Coronary artery (tissue), 2 donors: Measurements from ENCODE around the gene UBXN10.

ENCODE experiments used
- DNase-seq: peaks from one replicate; pipeline ENCODE4 v3.0.0-alpha.2; 2017; ENCODE audit warnings: low spot score
- H3K27ac ChIP-seq, 2 donors: fragments of 200-600 bp; sonication (generic); one replicate each; pipeline ENCODE4 v1.5.1; 2016 to 2019
- H3K4me3 ChIP-seq: fragments of 200-600 bp; sonication (generic); 2 replicates; pipeline ENCODE4 v1.5.1; 2016; ENCODE audit warnings: mild to moderate bottlenecking, moderate library complexity
- CTCF ChIP-seq: fragments of 200-600 bp; sonication (generic); IDR thresholded peaks from one replicate; pipeline ENCODE4 v1.5.1; 2019; ENCODE audit warnings: antibody characterized with exemption

The UBXN10 gene

GRCh38 chr1:20139776-20140612 lies 45.9 kb upstream of the UBXN10 start:
- TF ChIP-seq CTCF = no peak
- Histone ChIP-seq H3K27ac (no peak overlapping the region), H3K4me3 (no peak overlapping the region)
- peak; percentile 61 for DNase-seq

- Histone ChIP-seq H3K4me3 (no peak overlapping the region), H3K27ac (no peak overlapping the region)
- no peak for TF ChIP-seq CTCF
- DNase-seq = no peak
Measured at GRCh38 chr1:20141001-20141400, 44.9 kb upstream of the UBXN10 start.

GRCh38 chr1:20141466-20141865 lies 44.4 kb upstream of the UBXN10 start:
- H3K4me3 ChIP-seq = no peak overlapping the region
- peak; percentile 61 for DNase-seq
- no peak for TF ChIP-seq CTCF

GRCh38 chr1:20142001-20142710 lies 43.7 kb upstream of the UBXN10 start:
- H3K27ac ChIP-seq = no peak overlapping the region
- no peak for TF ChIP-seq CTCF
- no peak for DNase-seq
- no peak overlapping the region for H3K4me3 ChIP-seq

More at GRCh38 chr1:20141466-20141865, 44.4 kb upstream of the UBXN10 start:
- no peak overlapping the region for H3K27ac ChIP-seq

- DNase-seq = no peak
- no peak for TF ChIP-seq CTCF
- Histone ChIP-seq H3K27ac (no peak overlapping the region), H3K4me3 (no peak overlapping the region)
Measured at GRCh38 chr1:20143318-20143717, 42.6 kb upstream of the UBXN10 start.

GRCh38 chr1:20143734-20144565 lies 41.9 kb upstream of the UBXN10 start:
- DNase-seq = no peak
- no peak for TF ChIP-seq CTCF
- H3K27ac ChIP-seq = no peak overlapping the region
- no peak overlapping the region for H3K4me3 ChIP-seq
